CD4-positive, alpha-beta T cell (primary cell): ENCODE results near the gene TBC1D22A. TPM values are rescaled to one million over a fixed set of nuclear protein-coding genes. Genes with fewer than 3 reads are reported as not detected.

ENCODE experiments used
- ATAC-seq: fragments of 200-7000 bp; cut with Tn5 transposase; one replicate; pipeline ENCODE4 v1.10.0; 2022; ENCODE audit warnings: mild to moderate bottlenecking; ENCODE audit not compliant: poor library complexity
- CTCF ChIA-PET: fragments of 350-600 bp; sonication (Branson Sonifier 250); formaldehyde crosslinking; loops from one replicate; lab custom pipeline; 2021; ENCODE audit warnings: antibody characterized with exemption, inconsistent platforms; lab: Charles Lee
- POLR2A ChIA-PET: fragments of 350-600 bp; sonication (Branson Sonifier 250); formaldehyde crosslinking; loops from one replicate; lab custom pipeline; 2021; ENCODE audit warnings: antibody characterized with exemption, inconsistent platforms; lab: Charles Lee
- DNase-seq, 14 experiments: peaks; one replicate each; pipeline ENCODE4 v3.0.0-alpha.2; 2013 to 2020; ENCODE audit warnings: mixed read lengths in 2 of 14
- H3K27ac ChIP-seq, 2 donors: one replicate each; pipeline versions ENCODE4 v1.5.1 to v1.7.0; 2013; ENCODE audit warnings: low read length in 2 of 2, low read depth in 1 of 2, mild to moderate bottlenecking in 1 of 2
- H3K27me3 ChIP-seq, 2 experiments: 1 replicate in 1 of 2; 2 replicates in 1 of 2; pipeline versions ENCODE4 v1.6.1 to v1.7.0; 2013; ENCODE audit warnings: low read length in 2 of 2, control low read depth in 1 of 2, mild to moderate bottlenecking in 1 of 2, moderate library complexity in 1 of 2; ENCODE audit not compliant: insufficient read depth in 2 of 2, control insufficient read depth in 1 of 2
- H3K36me3 ChIP-seq: one replicate; pipeline ENCODE4 v1.6.1; 2013; ENCODE audit warnings: low read length, control low read depth; ENCODE audit not compliant: insufficient read depth
- H3K4me1 ChIP-seq: one replicate; pipeline ENCODE4 v1.6.1; 2013; ENCODE audit warnings: low read length, control low read depth; ENCODE audit not compliant: insufficient read depth
- H3K4me3 ChIP-seq: one replicate; pipeline ENCODE4 v1.5.1; 2013; ENCODE audit warnings: mild to moderate bottlenecking, low read length, moderate library complexity
- H3K9me3 ChIP-seq, 2 experiments: 1 replicate in 1 of 2; 2 replicates in 1 of 2; pipeline versions ENCODE4 v1.6.1 to v1.7.0; 2013; ENCODE audit warnings: low read length in 2 of 2, mild to moderate bottlenecking in 2 of 2, control low read depth in 1 of 2, moderate library complexity in 1 of 2; ENCODE audit not compliant: control insufficient read depth in 1 of 2, insufficient read depth in 1 of 2
- H3K27ac Mint-ChIP-seq: one replicate; pipeline ENCODE4 v1.8.0; 2020; ENCODE audit warnings: mixed read lengths
- H3K27me3 Mint-ChIP-seq: one replicate; pipeline ENCODE4 v1.8.0; 2021; ENCODE audit warnings: mixed read lengths
- H3K36me3 Mint-ChIP-seq: one replicate; pipeline ENCODE4 v1.8.0; 2021; ENCODE audit warnings: low read depth, mixed read lengths
- H3K4me1 Mint-ChIP-seq: one replicate; pipeline ENCODE4 v1.8.0; 2021; ENCODE audit warnings: low read depth, mixed read lengths
- H3K4me3 Mint-ChIP-seq: one replicate; pipeline ENCODE4 v1.8.0; 2020; ENCODE audit warnings: mild to moderate bottlenecking, mixed read lengths
- H3K9me3 Mint-ChIP-seq: one replicate; pipeline ENCODE4 v1.8.0; 2020; ENCODE audit warnings: mixed read lengths
- CTCF ChIP-seq: fragments of 200-600 bp; IDR thresholded peaks from one replicate; pipeline ENCODE4 v1.8.0; 2022; ENCODE audit warnings: antibody characterized with exemption, mild to moderate bottlenecking
- intact Hi-C, 2 experiments: fragments of 100-400 bp; cut with DNase I in 1 of 2; cut with micrococcal nuclease in 1 of 2; formaldehyde crosslinking; loops; one replicate each; pipeline versions ENCODE4 v1.15.1 to v1.9.0; 2023 to 2025; cut with DNase I, micrococcal nuclease
- total RNA-seq, 174 experiments: library from RNA in 2 of 174; stranded (reverse) in 2 of 174; gene quantifications; one replicate each; pipeline ENCODE4 v1.2.3 and lab custom pipeline; 2021 to 2026

The TBC1D22A gene
- total RNA-seq, 2 experiments from 2014 or later: 27.1 to 31.7 TPM

- no peak for DNase-seq
- Mint-ChIP-seq H3K27me3 (no peaks in the 10 kb centered on the region), H3K9me3 (no peaks in the 10 kb centered on the region), H3K4me3 (no peak overlapping the region), H3K27ac (no peak overlapping the region), H3K4me1 (peaks cover 45% of the 10 kb centered on the region), H3K36me3 (peaks cover 89% of the 10 kb centered on the region)
- Histone ChIP-seq H3K36me3 (peaks cover 13% of the 10 kb centered on the region), H3K27ac (no peak overlapping the region), H3K9me3 (no peaks in the 10 kb centered on the region), H3K27me3 (no peaks in the 10 kb centered on the region), H3K4me3 (no peak overlapping the region), H3K4me1 (no peaks in the 10 kb centered on the region)
- no peak for TF ChIP-seq CTCF
- ATAC-seq: no peak
- intact Hi-C loops: no loop called here
- POLR2A ChIA-PET: no interaction called here
- CTCF ChIA-PET: no interaction called here
Measured at GRCh38 chr22:46823248-46823647, 60.8 kb downstream of the TBC1D22A start.

GRCh38 chr22:46823654-46824053, 61.2 kb downstream of the TBC1D22A start:
- ChIA-PET POLR2A (no interaction called here), CTCF (no interaction called here)
- Histone ChIP-seq H3K27ac (no peak overlapping the region), H3K4me3 (no peak overlapping the region), H3K36me3 (peaks cover 17% of the 10 kb centered on the region), H3K9me3 (no peaks in the 10 kb centered on the region), H3K4me1 (no peaks in the 10 kb centered on the region), H3K27me3 (no peaks in the 10 kb centered on the region)
- Mint-ChIP-seq H3K9me3 (no peaks in the 10 kb centered on the region), H3K27ac (no peak overlapping the region), H3K4me3 (no peak overlapping the region), H3K4me1 (peaks cover 45% of the 10 kb centered on the region), H3K27me3 (no peaks in the 10 kb centered on the region), H3K36me3 (peaks cover 89% of the 10 kb centered on the region)
- intact Hi-C loops: no loop called here
- ATAC-seq: no peak
- no peak for TF ChIP-seq CTCF
- no peak for DNase-seq

- peaks cover 21% of the 10 kb centered on the region for H3K36me3 ChIP-seq
- H3K27ac Mint-ChIP-seq: no peak overlapping the region
Measured at GRCh38 chr22:46824344-46824909, 62.0 kb downstream of the TBC1D22A start.

More at GRCh38 chr22:46824344-46824909, 62.0 kb downstream of the TBC1D22A start:
- H3K9me3 Mint-ChIP-seq: no peaks in the 10 kb centered on the region
- CTCF ChIA-PET: no interaction called here
- no peak overlapping the region for H3K4me3 Mint-ChIP-seq
- H3K27me3 ChIP-seq: no peaks in the 10 kb centered on the region
- POLR2A ChIA-PET: no interaction called here
- peaks cover 89% of the 10 kb centered on the region for H3K36me3 Mint-ChIP-seq
- DNase-seq (no peak), ATAC-seq (no peak)
- H3K4me1 Mint-ChIP-seq: peaks cover 40% of the 10 kb centered on the region
- H3K4me3 ChIP-seq: no peak overlapping the region
- no peak overlapping the region for H3K27ac ChIP-seq
- no peak for TF ChIP-seq CTCF
- no peaks in the 10 kb centered on the region for H3K4me1 ChIP-seq
- H3K9me3 ChIP-seq: no peaks in the 10 kb centered on the region
- intact Hi-C loops: no loop called here
- H3K27me3 Mint-ChIP-seq: no peaks in the 10 kb centered on the region
